H9 (cell line): ENCODE measurements around the gene GJA9. TPM values are rescaled to one million over a fixed set of nuclear protein-coding genes. Genes with fewer than 3 reads are reported as not detected.

Experiments used
- DNase-seq: peaks from one replicate; pipeline ENCODE4 v3.0.0-alpha.2; 2017
- H2AFZ ChIP-seq: one replicate; pipeline ENCODE4 v1.6.1; 2013; ENCODE audit warnings: mild to moderate bottlenecking, low read length, control low read depth, moderate library complexity
- H2AK5ac ChIP-seq: 2 replicates; pipeline ENCODE4 v1.6.1; 2013; ENCODE audit warnings: low read length, control low read depth, mixed read lengths; ENCODE audit not compliant: insufficient read length
- H2BK120ac ChIP-seq: one replicate; pipeline ENCODE4 v1.6.1; 2013; ENCODE audit warnings: low read depth, mild to moderate bottlenecking, low read length, control low read depth, inconsistent platforms; ENCODE audit not compliant: poor library complexity, severe bottlenecking
- H2BK12ac ChIP-seq: 2 replicates; pipeline ENCODE4 v1.6.1; 2013; ENCODE audit warnings: low read length, control low read depth, mixed read lengths, low read depth; ENCODE audit not compliant: insufficient read length
- H2BK15ac ChIP-seq: 2 replicates; pipeline ENCODE4 v1.6.1; 2013; ENCODE audit warnings: low read depth, low read length, control low read depth
- H2BK20ac ChIP-seq: one replicate; pipeline ENCODE4 v1.6.1; 2013; ENCODE audit warnings: low read depth, mild to moderate bottlenecking, low read length, control low read depth, inconsistent platforms; ENCODE audit not compliant: poor library complexity, severe bottlenecking
- H2BK5ac ChIP-seq: 2 replicates; pipeline ENCODE4 v1.6.1; 2013; ENCODE audit warnings: low read length, control low read depth, mixed read lengths; ENCODE audit not compliant: insufficient read length
- H3K14ac ChIP-seq: 2 replicates; pipeline ENCODE4 v1.6.1; 2013; ENCODE audit warnings: low read length, control low read depth; ENCODE audit not compliant: insufficient read depth
- H3K18ac ChIP-seq: 2 replicates; pipeline ENCODE4 v1.6.1; 2013; ENCODE audit warnings: low read depth, mild to moderate bottlenecking, mixed read lengths, low read length, control low read depth; ENCODE audit not compliant: insufficient read length
- H3K23ac ChIP-seq: 2 replicates; pipeline ENCODE4 v1.6.1; 2013; ENCODE audit warnings: low read length, control low read depth, mixed read lengths, low read depth; ENCODE audit not compliant: insufficient read length
- H3K23me2 ChIP-seq: 2 replicates; pipeline ENCODE4 v1.6.1; 2013; ENCODE audit warnings: low read depth, mild to moderate bottlenecking, mixed read lengths, low read length, control low read depth; ENCODE audit not compliant: insufficient read length, poor library complexity, severe bottlenecking
- H3K27ac ChIP-seq: 2 replicates; pipeline ENCODE4 v1.5.1; 2013; ENCODE audit warnings: low read length, control low read depth, mixed read lengths, low read depth; ENCODE audit not compliant: insufficient read length
- H3K27me3 ChIP-seq: 2 replicates; pipeline ENCODE4 v1.6.1; 2013; ENCODE audit warnings: low read length, control low read depth, inconsistent platforms; ENCODE audit not compliant: insufficient read depth
- H3K4ac ChIP-seq: 2 replicates; pipeline ENCODE4 v1.6.1; 2013; ENCODE audit warnings: low read depth, mild to moderate bottlenecking, control low read depth, inconsistent platforms, low read length, moderate library complexity
- H3K4me1 ChIP-seq: 2 replicates; pipeline ENCODE4 v1.6.1; 2013; ENCODE audit warnings: low read length, control low read depth, inconsistent platforms; ENCODE audit not compliant: insufficient read depth
- H3K4me2 ChIP-seq: 2 replicates; pipeline ENCODE4 v1.6.1; 2013; ENCODE audit warnings: low read length, control low read depth, mixed read lengths; ENCODE audit not compliant: insufficient read length, insufficient read depth
- H3K56ac ChIP-seq: 2 replicates; pipeline ENCODE4 v1.6.1; 2013; ENCODE audit warnings: low read depth, mild to moderate bottlenecking, mixed read lengths, low read length, control low read depth; ENCODE audit not compliant: insufficient read length
- H3K79me1 ChIP-seq: 2 replicates; pipeline ENCODE4 v1.6.1; 2013; ENCODE audit warnings: low read depth, mild to moderate bottlenecking, moderate library complexity, low read length, control low read depth, inconsistent platforms; ENCODE audit not compliant: insufficient read depth, poor library complexity, severe bottlenecking
- H3K79me2 ChIP-seq: 2 replicates; pipeline ENCODE4 v1.6.1; 2013; ENCODE audit warnings: low read length, control low read depth, inconsistent platforms; ENCODE audit not compliant: insufficient read depth
- H3K9ac ChIP-seq: 2 replicates; pipeline ENCODE4 v1.6.1; 2013; ENCODE audit warnings: low read length, control low read depth, mixed read lengths; ENCODE audit not compliant: insufficient read length; ENCODE audit errors: extremely low read depth
- H3K9me3 ChIP-seq: one replicate; pipeline ENCODE4 v1.6.1; 2013; ENCODE audit warnings: low read depth, low read length, inconsistent platforms; ENCODE audit not compliant: control insufficient read depth
- H3T11ph ChIP-seq: one replicate; pipeline ENCODE4 v1.6.1; 2013; ENCODE audit warnings: mild to moderate bottlenecking, low read length, control low read depth, inconsistent platforms
- H4K20me1 ChIP-seq: one replicate; pipeline ENCODE4 v1.6.1; 2013; ENCODE audit not compliant: control insufficient read depth, insufficient read length, insufficient read depth
- H4K5ac ChIP-seq: 2 replicates; pipeline ENCODE4 v1.6.1; 2013; ENCODE audit warnings: low read depth, mild to moderate bottlenecking, mixed read lengths, low read length, control low read depth; ENCODE audit not compliant: insufficient read length
- H4K8ac ChIP-seq: replicated peaks from 2 replicates; pipeline ENCODE4 v1.6.1; 2013; ENCODE audit warnings: low read length, control low read depth, mixed read lengths, low read depth; ENCODE audit not compliant: insufficient read length
- H4K91ac ChIP-seq: 2 replicates; pipeline ENCODE4 v1.6.1; 2013; ENCODE audit warnings: low read depth, mild to moderate bottlenecking, moderate library complexity, mixed read lengths, low read length, control low read depth; ENCODE audit not compliant: insufficient read length
- H3K27ac Mint-ChIP-seq, 3 experiments: 2 replicates in 2 of 3; 3 replicates in 1 of 3; pipeline ENCODE4 v1.8.0; 2020 to 2021; ENCODE audit warnings: mixed read lengths in 3 of 3, mild to moderate bottlenecking in 1 of 3, moderate library complexity in 1 of 3
- H3K27me3 Mint-ChIP-seq: 2 replicates; pipeline ENCODE4 v1.8.0; 2021; ENCODE audit warnings: low read depth, mild to moderate bottlenecking, moderate library complexity, mixed read lengths
- H3K36me3 Mint-ChIP-seq, 3 experiments: 2 replicates in 2 of 3; 3 replicates in 1 of 3; pipeline ENCODE4 v1.8.0; 2020 to 2021; ENCODE audit warnings: low read depth in 3 of 3, mixed read lengths in 3 of 3; ENCODE audit not compliant: insufficient read depth in 1 of 3
- H3K4me1 Mint-ChIP-seq, 2 experiments: 2 replicates each; pipeline ENCODE4 v1.8.0; 2020; ENCODE audit warnings: mixed read lengths in 2 of 2
- H3K4me3 Mint-ChIP-seq, 2 experiments: 2 replicates in 1 of 2; 3 replicates in 1 of 2; pipeline ENCODE4 v1.8.0; 2020 to 2021; ENCODE audit warnings: mild to moderate bottlenecking in 2 of 2, mixed read lengths in 2 of 2, moderate library complexity in 1 of 2
- H3K9me3 Mint-ChIP-seq, 2 experiments: 2 replicates in 1 of 2; 3 replicates in 1 of 2; pipeline ENCODE4 v1.8.0; 2020; ENCODE audit warnings: mild to moderate bottlenecking in 2 of 2, mixed read lengths in 2 of 2, moderate library complexity in 1 of 2
- CTCF ChIP-seq: fragments of 200-600 bp; sonication (generic); conservative IDR thresholded peaks from 3 replicates; pipeline ENCODE4 v1.8.0; 2021; ENCODE audit warnings: antibody characterized with exemption, mild to moderate bottlenecking
- WGBS: extraction: QIAGEN DNeasy Blood & Tissue Kit; methylation state at CpG from one replicate; pipeline ENCODE4 v1.1.7; 2013; ENCODE audit warnings: missing lambda C conversion rate, low lambda C conversion rate, mixed read lengths; ENCODE audit not compliant: insufficient read length; ENCODE audit errors: extremely low coverage; 5-methylcytosine and 5-hydroxymethylcytosine counted together
- total RNA-seq: library from RNA; stranded (reverse); gene quantifications from 2 replicates; pipeline ENCODE4 v1.2.1, GENCODE V29; 2021

GJA9 gene
- total RNA-seq, 1 experiment from 2014 or later: not detected

DNA sequence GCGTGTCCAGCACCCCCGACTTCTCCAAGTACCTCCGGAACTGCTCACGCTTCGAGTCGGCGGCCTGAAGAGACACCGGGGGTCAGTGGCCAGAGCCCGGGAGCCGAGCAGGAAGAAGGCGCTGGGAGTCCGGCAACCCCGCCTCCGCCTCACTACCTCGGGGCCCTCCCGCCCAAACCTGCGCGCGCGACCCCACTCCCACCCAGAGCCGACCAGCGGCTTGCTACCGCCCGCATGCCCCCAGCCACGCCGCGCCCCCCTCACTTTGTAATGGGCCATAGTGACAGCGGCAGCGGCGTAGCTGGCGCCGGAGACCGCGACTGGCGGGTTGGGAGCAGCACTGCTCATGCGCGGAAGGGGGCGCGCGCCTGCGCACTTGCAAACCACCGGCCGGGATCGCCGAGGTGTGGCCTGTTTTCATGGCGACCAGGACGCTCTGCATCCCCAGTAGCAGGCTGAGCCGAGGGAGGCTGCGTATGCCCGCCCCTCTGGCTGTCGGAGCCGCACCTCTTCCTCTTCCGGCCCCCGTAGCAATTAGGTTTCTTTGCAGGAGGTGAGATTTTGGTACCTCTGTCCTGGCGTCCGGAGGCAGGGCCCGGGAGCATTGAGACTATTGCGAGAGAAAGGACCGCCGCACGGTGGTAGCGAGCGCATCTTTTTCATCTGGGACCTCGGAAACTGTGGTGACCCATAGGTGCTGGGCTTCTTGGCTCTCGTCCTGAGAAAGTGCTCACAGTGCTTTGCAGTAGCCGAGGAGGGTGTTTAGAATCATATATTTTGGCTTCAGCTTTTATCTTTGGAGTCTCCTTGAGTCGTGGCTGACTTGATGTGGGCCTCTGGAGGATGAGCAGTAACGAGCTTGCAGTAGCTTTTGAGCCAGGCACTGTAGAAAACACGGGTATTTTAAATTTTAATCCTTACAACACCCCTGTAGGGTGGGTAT lies 8.1 kb downstream of the GJA9 start, which contains the start of gene MYCBP:
Gene MYCBP (minus strand): TSS at position 322 of the 943 bp plus-strand sequence. CDS start 43 bp downstream, at position 279.
- Histone ChIP-seq H3K14ac (no peak within 1 kb of the TSS), H3K4ac (no peak within 1 kb of the TSS), H4K8ac (no peak within 1 kb of the TSS), H4K5ac (no peak within 1 kb of the TSS), H2AFZ (no peak within 1 kb of the TSS), H3T11ph (no peak within 1 kb of the TSS), H3K27me3 (no peaks in the 10 kb centered on the region), H2BK120ac (no peak within 1 kb of the TSS), H3K79me2 (no peaks in the 10 kb centered on the region), H3K79me1 (no peaks in the 10 kb centered on the region), H2BK20ac (no peak within 1 kb of the TSS), H3K4me1 (no peaks in the 10 kb centered on the region), H3K23ac (no peak within 1 kb of the TSS), H2BK15ac (no peak within 1 kb of the TSS), H3K9ac (peak within 1 kb of the TSS; percentile 48), H3K23me2 (peaks cover 11% of the 10 kb centered on the region), H3K27ac (no peak within 1 kb of the TSS), H3K4me2 (peak within 1 kb of the TSS; percentile 97), H4K91ac (no peak within 1 kb of the TSS), H3K18ac (no peak within 1 kb of the TSS), H2BK5ac (no peak within 1 kb of the TSS), H2BK12ac (no peak within 1 kb of the TSS), H4K20me1 (no peaks in the 10 kb centered on the region), H3K56ac (no peak within 1 kb of the TSS), H2AK5ac (no peak within 1 kb of the TSS), H3K9me3 (no peaks in the 10 kb centered on the region)
- peaks cover 13 to 18% of the 10 kb centered on the region in 2 experiments for H3K4me1 Mint-ChIP-seq
- H3K9me3 Mint-ChIP-seq: no peaks in the 10 kb centered on the region
- H3K27me3 Mint-ChIP-seq: no peaks in the 10 kb centered on the region
- H3K4me3 Mint-ChIP-seq: peak within 1 kb of the TSS; percentile 88 to 94
- no peak for TF ChIP-seq CTCF
- H3K36me3 Mint-ChIP-seq: peaks cover 0 to 2% (median 2%) of the 10 kb centered on the region in 3 experiments; a peak in 2 of 7 replicates
- DNase-seq: peak; percentile 98
- WGBS: no CpG with 5 or more reads among the region's 69 CpGs
- peak within 1 kb of the TSS; percentile 39 to 91 (median 86); a peak in 6 of 7 replicates for H3K27ac Mint-ChIP-seq
